Measurements from ENCODE around the gene SLC22A23.
A peak's percentile ranks its signal among the peaks of the same experiment; 100 is the strongest.

The SLC22A23 gene

DNA sequence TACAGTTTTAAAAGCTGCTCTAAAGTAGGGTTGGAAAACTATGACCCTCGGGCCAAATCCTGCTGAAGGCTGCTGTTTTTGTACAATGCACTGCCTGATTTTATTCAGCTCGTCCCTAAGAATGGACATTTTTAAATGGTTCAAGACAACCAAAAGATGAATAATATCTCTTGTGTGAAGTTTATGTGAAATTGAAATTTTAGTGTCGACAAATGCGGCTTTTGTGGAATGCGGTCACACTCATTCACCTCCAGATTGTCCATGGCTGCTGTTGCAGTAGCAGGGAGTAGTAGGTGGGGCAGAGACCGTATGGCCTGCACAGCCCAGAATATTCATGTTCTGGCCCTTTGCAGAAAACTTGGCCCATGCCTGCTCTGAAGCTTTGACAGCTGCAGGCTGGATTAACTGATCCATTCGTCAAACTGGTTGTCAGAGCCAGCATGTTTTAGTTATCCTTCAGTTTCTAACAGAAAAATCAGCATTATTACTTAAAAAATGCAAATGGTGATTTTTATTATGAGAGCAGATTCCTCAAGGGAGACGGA is 106.5 kb downstream of the SLC22A23 start:
- no peak for DNase-seq

GRCh38 chr6:3349388-3350251 is 107.2 kb downstream of the SLC22A23 start:
- DNase-seq = no peak

GRCh38 chr6:3348821-3349220 is 108.0 kb downstream of the SLC22A23 start:
- DNase-seq = no peak

DNA sequence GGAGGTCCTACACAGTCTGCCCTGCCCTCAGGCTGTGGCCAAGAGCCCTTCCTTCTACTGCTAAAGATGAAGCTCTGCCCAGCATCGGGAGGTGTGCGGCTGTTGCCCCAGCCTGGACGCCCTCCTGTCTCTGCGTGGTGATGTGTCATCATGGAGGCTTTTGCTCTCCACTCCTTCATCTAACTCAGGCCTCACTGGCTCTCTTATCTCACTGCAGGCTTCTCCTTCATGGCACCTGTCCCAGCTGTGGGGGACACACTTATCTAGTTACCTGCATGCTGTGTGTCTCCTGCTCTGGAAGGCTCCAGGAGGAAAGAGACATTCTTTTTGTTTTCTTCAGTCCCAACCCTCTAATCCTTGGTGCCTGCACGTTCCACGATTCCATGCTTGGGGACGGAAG is 109.0 kb downstream of the SLC22A23 start:
- DNase-seq = no peak

DNA sequence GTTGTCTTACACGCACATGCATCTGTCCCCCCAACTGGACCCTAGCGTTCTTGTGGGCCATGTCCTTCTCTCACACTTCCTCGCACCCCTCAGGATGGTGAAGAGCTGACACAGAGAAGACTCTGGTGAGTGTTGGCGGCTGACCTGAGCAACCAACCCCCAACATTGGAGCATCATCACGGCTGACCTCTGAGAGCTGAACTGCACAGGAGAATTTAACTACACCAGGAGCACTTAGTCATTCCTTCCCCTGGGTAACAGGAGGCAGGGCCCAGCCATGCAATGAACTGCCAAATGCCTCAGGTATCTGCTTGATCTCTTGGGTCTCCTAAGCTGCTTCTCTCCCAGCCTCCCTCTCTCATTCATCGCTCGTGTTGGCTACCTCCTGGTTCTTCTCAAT is 109.6 kb downstream of the SLC22A23 start:
- no peak for DNase-seq

GRCh38 chr6:3346476-3346875 is 110.4 kb downstream of the SLC22A23 start:
- DNase-seq = no peak

GRCh38 chr6:3345836-3346235 is 111.0 kb downstream of the SLC22A23 start:
- DNase-seq = no peak

DNA sequence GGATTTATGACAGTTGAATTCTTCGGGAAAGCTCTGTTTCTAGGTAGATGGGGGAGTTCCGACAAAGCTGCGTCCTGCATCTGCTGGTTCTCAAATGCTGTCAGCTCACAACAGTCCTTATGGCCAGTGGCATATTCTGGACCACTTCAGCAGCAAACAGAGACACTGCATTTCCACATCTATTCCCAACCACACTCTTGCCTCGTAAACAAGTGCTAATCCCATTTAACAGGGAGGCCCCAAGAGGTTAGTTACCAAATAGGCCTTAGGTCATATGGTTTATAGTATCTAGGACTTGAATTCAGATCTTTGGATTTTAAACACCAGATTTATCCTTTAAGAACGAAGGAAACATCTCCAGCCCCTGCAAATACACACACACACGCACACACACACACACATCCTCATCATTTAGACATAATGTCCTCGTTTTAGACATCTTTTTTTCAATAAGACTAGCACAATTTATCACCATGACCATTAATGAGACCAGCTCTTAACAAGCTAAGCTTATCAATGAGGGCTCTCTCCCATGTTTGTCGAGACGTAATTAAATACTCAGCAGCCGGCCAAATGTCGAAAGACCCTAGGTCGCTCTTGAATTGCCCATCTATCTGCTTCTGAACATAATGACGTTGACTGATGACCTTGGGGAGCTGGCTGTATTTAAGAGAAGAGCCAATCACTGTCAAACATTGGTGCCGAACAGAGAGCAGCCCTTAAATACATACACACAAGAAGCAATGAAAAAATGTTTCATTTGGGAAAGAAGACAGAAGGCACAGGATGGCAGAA is 113.6 kb downstream of the SLC22A23 start:
- DNase-seq = peak; percentile 51

DNA sequence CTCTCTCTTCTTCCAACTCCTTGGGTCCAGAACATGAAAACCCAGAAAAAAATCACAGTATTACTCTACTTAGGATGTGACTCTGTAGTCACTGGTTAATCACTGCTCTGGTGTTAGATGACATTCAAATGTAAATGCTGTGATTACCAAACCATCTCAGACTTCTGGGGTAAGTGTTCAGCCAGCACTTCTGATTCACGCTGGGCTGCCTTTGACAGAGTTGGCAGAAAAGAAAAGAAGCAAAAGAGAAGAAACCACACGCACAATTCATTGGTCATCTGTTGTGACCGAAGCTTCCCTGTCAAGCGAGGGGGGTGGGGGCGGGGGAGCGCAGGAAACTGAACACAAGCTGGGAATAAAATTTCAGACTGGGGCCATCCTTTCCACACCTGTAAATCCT is 115.4 kb downstream of the SLC22A23 start:
- no peak for DNase-seq

GRCh38 chr6:3340894-3341293 is 116.0 kb downstream of the SLC22A23 start:
- DNase-seq = no peak

DNA sequence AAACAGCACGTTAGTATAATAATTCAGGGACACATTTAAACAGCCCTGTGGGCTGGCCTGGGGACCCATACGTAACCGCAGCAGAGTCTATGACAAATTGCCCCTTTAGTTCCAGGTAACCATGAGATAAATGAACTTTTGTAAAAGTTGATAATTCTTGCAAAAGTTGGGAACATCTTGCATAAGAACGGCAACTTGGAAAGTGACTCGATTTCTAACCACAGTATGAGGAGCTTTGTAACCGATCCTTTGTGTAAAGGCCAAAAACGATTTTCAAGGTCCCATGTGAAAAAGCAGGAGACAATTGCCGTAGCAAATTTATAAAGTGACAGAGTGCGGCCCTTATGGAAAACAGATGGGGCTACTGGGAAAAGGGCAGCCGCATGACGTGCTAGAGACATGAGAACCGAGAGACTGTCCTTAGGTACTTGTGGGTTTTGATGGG is 116.5 kb downstream of the SLC22A23 start:
- DNase-seq = no peak

GRCh38 chr6:3339811-3340210 is 117.0 kb downstream of the SLC22A23 start:
- no peak for DNase-seq

DNA sequence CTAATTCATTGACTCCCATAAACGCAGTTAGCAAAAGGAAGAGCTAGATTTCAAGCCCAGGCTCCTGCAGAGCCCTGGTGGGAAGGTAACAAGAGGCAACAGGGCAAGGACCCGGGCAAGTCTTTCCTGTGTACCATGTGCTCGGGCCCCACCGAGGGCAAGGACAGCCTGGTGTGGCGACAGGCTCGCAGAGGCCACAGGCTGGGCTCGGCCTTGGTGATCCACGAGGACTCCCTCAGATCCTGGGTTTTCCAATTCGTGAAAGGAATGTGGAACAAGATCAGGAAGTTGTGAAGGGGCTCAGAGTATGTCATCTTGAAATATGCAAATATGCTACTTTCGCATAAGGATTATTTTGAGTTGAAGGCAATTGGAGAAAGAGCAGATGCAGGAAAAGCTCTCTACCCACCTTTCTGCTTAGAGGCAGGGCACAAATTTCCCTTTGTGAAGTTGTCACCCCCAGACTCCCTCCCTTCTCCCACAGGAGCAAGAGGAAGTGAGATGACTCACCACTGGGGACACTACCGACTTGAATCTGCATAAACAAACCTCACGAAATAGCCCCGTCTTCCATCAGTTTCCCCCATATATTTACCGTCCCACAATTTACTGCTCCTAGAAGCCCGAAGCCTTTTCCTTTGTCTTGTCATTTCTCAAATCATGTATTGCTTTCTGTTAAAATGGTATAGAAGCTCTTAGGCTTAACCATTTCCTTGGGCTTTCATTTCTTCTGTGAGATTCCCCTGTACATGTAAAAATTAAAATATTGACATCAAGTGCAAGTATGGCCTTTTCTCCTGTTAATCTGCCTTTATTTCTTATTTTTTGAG is 119.1 kb downstream of the SLC22A23 start:
- no peak for DNase-seq

DNA sequence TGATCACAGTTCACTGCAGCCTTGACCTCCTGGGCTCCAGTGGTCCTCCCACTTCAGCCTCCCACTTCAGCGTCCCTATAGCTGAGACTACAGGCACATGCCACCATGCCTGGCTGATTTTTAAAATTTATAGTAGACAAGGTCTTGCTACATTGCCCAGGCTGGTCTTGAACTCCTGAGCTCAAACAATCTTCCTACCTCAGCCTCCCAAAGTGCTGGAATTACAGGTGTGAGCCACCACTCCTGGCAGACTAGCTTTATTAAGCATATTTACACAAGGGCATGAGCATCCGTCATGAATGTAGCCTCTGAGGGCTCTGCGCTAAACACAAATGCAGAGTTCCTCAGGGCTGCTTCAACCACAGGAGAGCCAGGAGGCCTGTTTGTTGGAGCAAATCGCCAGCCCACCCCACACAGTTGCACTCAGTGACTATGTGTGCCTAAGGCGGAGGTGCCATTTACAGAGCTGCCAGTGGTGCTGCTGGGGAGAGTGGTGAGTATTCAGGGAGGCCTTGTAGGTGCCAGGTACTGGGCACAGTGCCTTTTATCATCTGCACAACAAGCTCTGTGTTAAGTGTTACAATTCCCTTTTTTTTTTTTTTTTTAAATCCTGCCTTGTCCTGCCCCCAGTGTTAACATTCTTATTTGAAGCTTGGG is 119.9 kb downstream of the SLC22A23 start:
- no peak for DNase-seq

- no peak for DNase-seq
These were observed 120.6 kb downstream of the SLC22A23 start for GRCh38 chr6:3336066-3336786.

DNA sequence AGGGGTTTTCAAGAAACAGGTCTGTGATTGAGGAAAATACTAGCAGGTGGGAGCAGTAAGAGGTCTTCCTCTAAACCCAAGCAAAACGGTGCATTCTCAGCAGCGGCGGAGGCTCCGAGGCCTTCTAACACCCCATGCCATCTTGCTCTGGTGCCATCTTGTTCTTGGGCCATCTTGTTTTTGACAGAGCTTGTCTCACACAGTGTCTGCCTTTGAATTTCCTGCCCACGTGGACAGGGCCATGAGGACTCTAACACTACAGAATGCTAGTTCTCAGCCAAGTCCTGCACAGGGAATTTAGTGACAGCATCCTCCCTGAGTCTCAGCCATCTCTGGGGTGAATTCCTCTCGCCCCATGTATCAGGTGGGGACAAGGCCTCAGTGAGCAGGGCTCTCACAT is 121.7 kb downstream of the SLC22A23 start:
- no peak for DNase-seq

- DNase-seq = peak; percentile 83
These were observed 122.3 kb downstream of the SLC22A23 start for GRCh38 chr6:3334555-3334954.

DNA sequence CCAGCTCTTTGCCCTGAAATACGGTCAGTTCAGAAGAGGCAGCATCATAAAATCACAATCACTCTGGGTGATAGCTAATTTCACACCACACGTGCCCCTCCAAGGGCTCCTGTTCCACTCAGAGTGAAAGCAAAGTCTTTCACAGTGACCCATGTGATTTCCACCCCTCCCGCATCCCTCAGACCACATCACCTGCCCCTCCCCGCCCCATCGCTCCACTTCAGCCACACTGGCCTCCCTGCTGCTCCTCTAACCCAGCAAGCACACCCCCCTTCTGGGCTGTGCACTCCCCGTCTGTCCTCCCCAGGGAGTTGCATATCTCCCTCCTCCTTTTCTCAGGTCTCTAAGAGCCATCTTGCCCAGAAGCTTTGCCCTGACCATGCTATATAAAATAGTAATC is 123.6 kb downstream of the SLC22A23 start:
- DNase-seq = no peak

GRCh38 chr6:3331971-3332370 is 124.9 kb downstream of the SLC22A23 start:
- DNase-seq = no peak

GRCh38 chr6:3331494-3331893 is 125.4 kb downstream of the SLC22A23 start:
- no peak for DNase-seq

DNA sequence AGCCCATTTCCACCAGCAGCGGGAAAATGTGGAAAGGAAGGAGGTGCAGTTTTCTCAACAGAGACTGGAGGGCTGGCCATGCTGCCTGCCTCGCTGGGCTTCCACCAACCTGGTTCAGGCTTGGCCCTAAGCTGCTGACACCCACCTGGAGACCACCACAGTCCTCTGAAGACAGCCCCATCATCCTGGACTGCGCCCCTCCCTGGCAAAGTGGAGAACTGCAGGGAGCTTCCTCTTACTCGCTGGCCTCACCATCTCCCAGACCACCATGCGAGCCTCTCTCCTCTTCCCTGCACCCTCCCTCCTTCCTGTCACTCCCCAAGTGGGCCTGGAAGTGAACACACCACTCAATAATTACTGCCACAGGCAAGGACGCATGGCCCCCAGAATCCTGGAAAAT is 126.7 kb downstream of the SLC22A23 start:
- DNase-seq = no peak

Measured in NCI-H2227 treated with DMSO at 0.1 percent for 48 hours (cell line).